Measurements from ENCODE around the gene TMEM140. TPM values are rescaled to one million over a fixed set of nuclear protein-coding genes. Genes with fewer than 3 reads are reported as not detected.

TMEM140 gene
- total RNA-seq, 2 experiments from 2014 or later = 12.6 to 12.7 TPM

DNA sequence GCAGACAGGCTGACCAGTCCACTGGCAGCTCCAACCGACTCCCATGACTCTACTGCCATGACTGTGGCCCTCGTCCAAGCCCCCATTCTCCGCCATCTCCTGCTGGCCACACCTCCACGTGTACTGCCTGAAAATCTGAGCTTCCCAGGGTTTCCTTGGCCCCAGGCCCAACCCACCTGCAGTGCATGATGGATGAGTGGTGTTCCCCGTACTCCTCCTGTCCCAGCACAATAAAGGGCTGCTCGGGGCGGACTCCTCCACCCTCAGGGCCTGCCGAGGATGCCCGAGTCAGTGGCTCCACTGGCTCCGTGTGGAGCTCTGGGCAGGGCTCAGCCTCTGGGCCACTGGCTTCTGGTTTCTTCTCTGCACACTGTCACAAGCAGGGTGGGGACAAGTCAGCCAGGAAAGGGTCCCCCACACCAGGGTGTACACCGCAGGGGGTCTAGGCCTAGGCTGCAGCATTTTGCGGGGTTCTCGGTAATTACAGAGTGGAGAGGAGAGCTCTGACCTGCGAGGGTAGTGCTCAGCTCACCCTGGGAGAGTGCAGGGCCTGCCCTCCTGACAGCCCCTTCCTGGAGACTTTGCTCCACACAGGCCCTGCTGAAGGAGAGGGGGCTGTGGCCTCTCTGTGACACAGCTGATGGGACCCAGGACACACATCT, 48.2 kb downstream of the TMEM140 start:
- Mint-ChIP-seq H3K27me3 (ENCODE audit: low read depth) (no peaks in the 10 kb centered on the region), H3K27ac (no peak overlapping the region), H3K4me3 (no peak overlapping the region), H3K9me3 (ENCODE audit: insufficient read depth) (no peaks in the 10 kb centered on the region), H3K36me3 (ENCODE audit: low read depth) (peaks cover 26% of the 10 kb centered on the region), H3K4me1 (ENCODE audit: low read depth) (no peaks in the 10 kb centered on the region)
- ATAC-seq (no peak), DNase-seq (no peak)
- ChIA-PET POLR2A (no interaction called here), CTCF (no interaction called here)

DNA sequence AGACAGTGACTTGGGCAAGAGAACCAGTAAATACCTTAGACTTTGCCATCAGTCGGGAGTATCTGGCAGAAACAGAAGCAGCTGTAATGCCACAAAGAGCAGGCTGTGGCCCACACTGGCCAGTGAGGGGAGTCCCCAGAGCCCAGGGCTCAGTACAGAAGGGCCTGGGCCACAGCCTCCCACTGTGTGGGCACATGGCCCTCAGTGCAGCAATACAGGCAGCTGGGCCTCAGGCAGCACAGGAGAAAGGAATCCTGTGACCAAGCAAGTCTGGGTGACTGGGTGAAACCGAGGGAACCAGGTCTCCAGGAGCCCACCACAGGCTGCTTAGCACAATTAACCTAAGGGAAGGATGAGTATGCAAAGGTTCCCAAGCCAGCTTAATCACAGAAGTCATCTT, 49.5 kb downstream of the TMEM140 start:
- Mint-ChIP-seq H3K9me3 (ENCODE audit: insufficient read depth) (no peaks in the 10 kb centered on the region), H3K36me3 (ENCODE audit: low read depth) (peaks cover 28% of the 10 kb centered on the region), H3K4me3 (no peak overlapping the region), H3K27ac (no peak overlapping the region), H3K27me3 (ENCODE audit: low read depth) (no peaks in the 10 kb centered on the region), H3K4me1 (ENCODE audit: low read depth) (no peaks in the 10 kb centered on the region)
- CTCF ChIA-PET = no interaction called here
- ATAC-seq (no peak), DNase-seq (no peak)
- POLR2A ChIA-PET = no interaction called here

DNA sequence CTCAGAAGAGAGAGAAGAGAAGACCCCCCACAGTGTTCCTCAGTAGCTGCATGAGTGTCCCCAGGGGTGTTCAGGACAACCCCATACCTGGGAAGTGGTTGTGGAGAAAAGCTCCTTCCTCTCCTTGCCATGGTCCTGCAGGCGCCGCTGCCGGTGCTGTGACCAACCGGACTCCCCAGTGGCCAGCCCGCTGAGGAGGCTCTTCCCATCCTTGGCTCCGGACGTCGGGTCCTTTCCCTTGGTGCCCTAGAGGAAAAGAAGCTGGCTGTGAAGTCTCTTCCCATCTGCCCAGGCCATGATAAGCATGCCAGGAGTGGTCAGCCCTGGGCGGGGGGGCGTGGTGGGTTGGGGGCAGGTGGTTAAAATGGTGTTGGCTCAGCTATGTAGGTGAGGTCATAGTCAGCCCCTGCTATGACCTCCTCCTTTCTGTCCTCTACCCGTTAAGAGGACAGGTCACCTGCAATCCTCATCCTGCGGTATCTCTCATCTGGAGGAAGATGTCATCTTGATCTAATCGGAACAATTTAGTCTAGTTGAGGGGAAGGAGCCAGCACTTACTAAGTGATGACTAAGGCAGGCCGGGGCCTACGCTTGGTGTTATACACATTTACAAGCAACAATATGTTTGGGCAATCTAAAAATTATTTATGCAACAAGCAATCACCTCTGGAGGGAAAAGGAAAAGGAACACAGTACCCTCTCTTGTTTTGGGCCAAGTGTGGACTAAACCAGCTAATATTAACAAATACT, 50.2 kb downstream of the TMEM140 start:
- Mint-ChIP-seq H3K9me3 (ENCODE audit: insufficient read depth) (no peaks in the 10 kb centered on the region), H3K4me3 (no peak overlapping the region), H3K36me3 (ENCODE audit: low read depth) (peaks cover 24% of the 10 kb centered on the region), H3K4me1 (ENCODE audit: low read depth) (no peaks in the 10 kb centered on the region), H3K27ac (no peak overlapping the region), H3K27me3 (ENCODE audit: low read depth) (no peaks in the 10 kb centered on the region)
- ChIA-PET POLR2A (no interaction called here), CTCF (no interaction called here)
- ATAC-seq (no peak), DNase-seq (no peak)

DNA sequence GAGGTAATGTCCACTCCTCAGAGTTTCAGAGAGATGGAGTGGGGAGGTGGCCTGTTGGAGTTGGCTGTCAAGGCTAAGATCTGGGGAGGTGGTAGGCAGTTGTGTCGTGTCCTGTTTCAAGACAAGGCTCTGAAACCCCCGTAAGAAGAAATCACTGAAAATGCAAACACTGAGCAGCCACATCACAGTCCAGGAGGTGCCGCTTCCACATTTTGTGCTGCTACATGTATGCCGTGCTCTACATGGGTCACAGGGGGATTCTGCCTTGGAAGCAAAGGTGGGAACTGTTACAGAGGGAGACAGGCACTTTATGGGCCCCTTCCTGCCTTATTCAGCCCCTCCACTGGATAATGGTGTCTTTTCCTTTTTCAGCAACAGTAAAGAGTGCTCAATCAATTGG, 51.6 kb downstream of the TMEM140 start:
- DNase-seq = no peak
- peaks cover 6% of the 10 kb centered on the region for H3K4me1 Mint-ChIP-seq (ENCODE audit: low read depth)
- POLR2A ChIA-PET = no interaction called here
- no peak overlapping the region for H3K27ac Mint-ChIP-seq
- no peak overlapping the region for H3K4me3 Mint-ChIP-seq
- H3K9me3 Mint-ChIP-seq (ENCODE audit: insufficient read depth) = no peaks in the 10 kb centered on the region
- H3K27me3 Mint-ChIP-seq (ENCODE audit: low read depth) = no peaks in the 10 kb centered on the region
- CTCF ChIA-PET = no interaction called here
- peaks cover 16% of the 10 kb centered on the region for H3K36me3 Mint-ChIP-seq (ENCODE audit: low read depth)
- ATAC-seq = no peak

DNA sequence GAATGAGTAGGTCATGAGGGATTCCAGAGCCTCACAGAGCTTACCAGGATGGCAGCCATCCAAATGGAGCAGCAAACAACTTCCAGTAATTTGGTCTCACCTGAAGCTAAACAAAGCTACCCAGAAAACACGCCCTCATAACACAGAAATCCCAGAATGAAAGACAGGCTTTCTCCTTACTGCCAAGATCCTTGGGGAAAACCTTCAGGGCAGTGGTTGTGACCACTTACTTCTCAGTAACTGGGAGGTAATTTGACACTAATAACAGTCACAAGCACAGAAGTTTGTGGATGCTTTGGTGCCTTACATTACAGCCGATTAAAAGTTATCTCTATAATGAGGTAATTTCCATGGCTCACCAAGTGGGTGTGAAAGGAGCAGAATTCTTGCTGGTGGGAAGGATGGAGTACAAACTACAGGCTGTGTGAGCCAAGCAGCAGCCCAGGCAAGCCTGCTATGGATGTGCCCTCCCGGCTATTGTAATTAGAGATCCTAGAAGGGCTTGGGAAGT, 53.0 kb downstream of the TMEM140 start:
- Mint-ChIP-seq H3K9me3 (ENCODE audit: insufficient read depth) (no peaks in the 10 kb centered on the region), H3K4me3 (no peak overlapping the region), H3K27ac (no peak overlapping the region), H3K36me3 (ENCODE audit: low read depth) (peaks cover 22% of the 10 kb centered on the region), H3K4me1 (ENCODE audit: low read depth) (peaks cover 6% of the 10 kb centered on the region), H3K27me3 (ENCODE audit: low read depth) (no peaks in the 10 kb centered on the region)
- ChIA-PET POLR2A (interaction anchor here (1.1 kb wide), 1 partner anchor 10 kb away, joined by 3 read pairs; the partner anchor contains the start of gene WDR91), CTCF (no interaction called here)
- ATAC-seq = no peak
- no peak for DNase-seq

DNA sequence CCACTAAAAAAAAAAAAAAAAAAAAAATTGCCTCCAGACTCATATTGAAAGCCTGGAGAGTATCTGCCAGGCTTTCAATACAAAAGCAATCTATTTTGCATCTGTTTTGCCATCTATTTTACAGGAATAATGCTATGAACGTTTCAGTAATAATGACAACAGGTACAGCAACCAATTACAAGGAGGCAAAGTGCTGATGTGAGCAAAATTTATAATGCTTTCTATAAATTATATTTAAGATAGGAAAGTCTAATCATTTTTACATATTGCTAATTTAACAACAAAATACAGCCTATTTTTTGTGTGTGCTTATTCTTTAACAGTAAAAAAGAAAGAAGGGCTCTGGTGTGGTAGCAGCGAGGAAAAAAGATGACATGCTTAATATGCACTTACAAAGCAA, 53.5 kb downstream of the TMEM140 start:
- Mint-ChIP-seq H3K9me3 (ENCODE audit: insufficient read depth) (no peaks in the 10 kb centered on the region), H3K27me3 (ENCODE audit: low read depth) (no peaks in the 10 kb centered on the region), H3K27ac (no peak overlapping the region), H3K4me1 (ENCODE audit: low read depth) (peaks cover 6% of the 10 kb centered on the region), H3K36me3 (ENCODE audit: low read depth) (peaks cover 23% of the 10 kb centered on the region), H3K4me3 (no peak overlapping the region)
- ATAC-seq (no peak), DNase-seq (no peak)
- POLR2A ChIA-PET = interaction anchor here (1.1 kb wide), 1 partner anchor 9 kb away, joined by 3 read pairs; the partner anchor contains the start of gene WDR91
- CTCF ChIA-PET = no interaction called here

DNA sequence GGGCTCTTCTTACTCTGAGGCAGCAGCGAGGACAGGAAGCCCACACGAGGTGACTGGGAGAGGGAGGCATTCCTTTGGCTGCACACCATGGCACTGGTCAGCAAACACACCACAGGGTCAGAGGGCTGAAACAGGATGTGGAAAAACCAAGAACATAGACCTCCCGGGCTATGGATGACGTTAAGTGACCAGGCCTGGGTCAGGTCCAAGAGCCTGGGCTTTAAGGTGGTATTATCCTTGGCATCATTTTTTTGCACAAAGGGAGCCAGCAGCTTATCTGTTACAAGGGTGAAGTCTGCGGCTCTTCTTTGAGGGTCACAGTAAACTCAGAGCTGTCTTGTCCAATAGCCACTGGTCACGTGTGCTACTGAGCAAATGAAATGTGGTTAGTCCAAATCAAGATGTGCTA, 56.5 kb downstream of the TMEM140 start:
- H3K4me1 Mint-ChIP-seq (ENCODE audit: low read depth) = peaks cover 13% of the 10 kb centered on the region
- CTCF ChIA-PET = no interaction called here
- POLR2A ChIA-PET = interaction anchor here (0.8 kb wide), 1 partner anchor 10 kb away, joined by 4 read pairs; no protein-coding TSS in a partner anchor
- no peak overlapping the region for H3K27ac Mint-ChIP-seq
- no peaks in the 10 kb centered on the region for H3K9me3 Mint-ChIP-seq (ENCODE audit: insufficient read depth)
- H3K36me3 Mint-ChIP-seq (ENCODE audit: low read depth) = peaks cover 18% of the 10 kb centered on the region
- H3K27me3 Mint-ChIP-seq (ENCODE audit: low read depth) = no peaks in the 10 kb centered on the region
- DNase-seq = no peak
- no peak overlapping the region for H3K4me3 Mint-ChIP-seq
- no peak for ATAC-seq

DNA sequence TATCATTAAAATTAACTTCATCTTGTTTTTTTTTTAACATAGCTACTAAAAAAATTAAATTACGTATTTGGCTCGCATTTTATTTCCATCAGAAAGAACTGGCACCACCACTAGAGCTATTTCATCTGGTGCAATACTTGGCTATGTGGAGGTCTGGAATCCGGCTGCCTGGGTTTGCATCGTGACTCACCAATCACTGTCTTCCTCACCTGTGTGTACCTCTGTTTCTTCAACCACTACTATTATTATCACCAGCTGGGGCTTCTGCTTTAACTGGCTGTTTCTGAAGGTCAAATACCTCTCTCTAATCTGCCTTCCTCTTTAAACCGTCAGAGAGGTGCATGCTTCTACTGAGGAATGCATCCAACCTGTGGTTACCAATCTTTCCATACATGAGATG, 57.0 kb downstream of the TMEM140 start:
- no peak overlapping the region for H3K27ac Mint-ChIP-seq
- H3K4me1 Mint-ChIP-seq (ENCODE audit: low read depth) = peaks cover 13% of the 10 kb centered on the region
- no peak overlapping the region for H3K4me3 Mint-ChIP-seq
- H3K9me3 Mint-ChIP-seq (ENCODE audit: insufficient read depth) = no peaks in the 10 kb centered on the region
- ChIA-PET POLR2A (interaction anchor here (0.8 kb wide), 1 partner anchor 10 kb away, joined by 4 read pairs; no protein-coding TSS in a partner anchor), CTCF (no interaction called here)
- no peaks in the 10 kb centered on the region for H3K27me3 Mint-ChIP-seq (ENCODE audit: low read depth)
- ATAC-seq = no peak
- H3K36me3 Mint-ChIP-seq (ENCODE audit: low read depth) = peaks cover 18% of the 10 kb centered on the region
- no peak for DNase-seq

DNA sequence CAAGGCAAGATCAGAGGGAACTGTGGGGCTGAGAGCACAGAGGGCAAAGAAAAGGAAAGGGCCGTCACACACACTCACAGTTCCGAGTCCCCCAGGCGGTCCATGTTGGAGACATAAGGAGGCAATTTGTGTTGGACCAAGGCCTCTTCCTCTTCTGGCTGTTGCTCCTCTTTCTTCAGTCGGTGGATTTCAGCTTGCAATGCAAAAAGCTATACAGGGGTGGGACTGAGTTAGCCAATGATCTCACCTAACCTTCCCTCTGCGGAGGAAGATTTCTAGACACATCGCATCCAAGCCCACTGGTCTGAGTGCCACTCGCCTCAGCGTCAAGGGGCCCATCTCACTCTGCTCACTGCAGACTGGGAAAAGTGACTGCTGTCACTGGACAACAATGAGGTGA, 58.0 kb downstream of the TMEM140 start:
- Mint-ChIP-seq H3K27ac (no peak overlapping the region), H3K4me3 (no peak overlapping the region), H3K9me3 (ENCODE audit: insufficient read depth) (no peaks in the 10 kb centered on the region), H3K27me3 (ENCODE audit: low read depth) (no peaks in the 10 kb centered on the region), H3K36me3 (ENCODE audit: low read depth) (peaks cover 18% of the 10 kb centered on the region), H3K4me1 (ENCODE audit: low read depth) (peaks cover 20% of the 10 kb centered on the region)
- DNase-seq = no peak
- ATAC-seq = no peak
- CTCF ChIA-PET = interaction anchor here (1.1 kb wide), 1 partner anchor 35 kb away, joined by 4 read pairs; no protein-coding TSS in a partner anchor
- POLR2A ChIA-PET = no interaction called here

DNA sequence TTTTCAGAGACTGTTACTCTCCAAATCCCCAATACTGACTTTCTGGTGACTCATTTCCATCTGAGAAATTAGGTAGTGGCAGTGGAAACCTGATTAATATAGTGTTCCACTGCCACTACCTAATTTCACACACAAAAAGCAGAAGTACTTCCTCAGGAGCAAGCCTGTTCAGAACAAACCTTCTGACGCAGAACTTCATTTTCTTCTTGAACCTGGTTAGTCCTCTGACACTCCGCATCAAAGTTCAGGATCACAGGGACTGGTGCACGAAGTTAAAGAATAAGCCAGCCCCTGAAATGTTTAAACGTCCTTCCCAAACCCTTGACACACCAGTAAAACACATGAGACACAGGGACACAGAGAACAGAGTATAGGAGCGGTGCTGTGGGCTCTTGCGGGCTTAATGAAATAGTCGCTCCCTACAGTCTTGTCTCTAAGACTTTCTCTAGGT, 59.1 kb downstream of the TMEM140 start:
- peaks cover 13% of the 10 kb centered on the region for H3K36me3 Mint-ChIP-seq (ENCODE audit: low read depth)
- no peak overlapping the region for H3K27ac Mint-ChIP-seq
- DNase-seq (no peak), ATAC-seq (no peak)
- peaks cover 23% of the 10 kb centered on the region for H3K4me1 Mint-ChIP-seq (ENCODE audit: low read depth)
- ChIA-PET CTCF (interaction anchor here (0.8 kb wide), 1 partner anchor 329 kb away, joined by 3 read pairs; no protein-coding TSS in a partner anchor), POLR2A (no interaction called here)
- no peak overlapping the region for H3K4me3 Mint-ChIP-seq
- no peaks in the 10 kb centered on the region for H3K9me3 Mint-ChIP-seq (ENCODE audit: insufficient read depth)
- no peaks in the 10 kb centered on the region for H3K27me3 Mint-ChIP-seq (ENCODE audit: low read depth)

DNA sequence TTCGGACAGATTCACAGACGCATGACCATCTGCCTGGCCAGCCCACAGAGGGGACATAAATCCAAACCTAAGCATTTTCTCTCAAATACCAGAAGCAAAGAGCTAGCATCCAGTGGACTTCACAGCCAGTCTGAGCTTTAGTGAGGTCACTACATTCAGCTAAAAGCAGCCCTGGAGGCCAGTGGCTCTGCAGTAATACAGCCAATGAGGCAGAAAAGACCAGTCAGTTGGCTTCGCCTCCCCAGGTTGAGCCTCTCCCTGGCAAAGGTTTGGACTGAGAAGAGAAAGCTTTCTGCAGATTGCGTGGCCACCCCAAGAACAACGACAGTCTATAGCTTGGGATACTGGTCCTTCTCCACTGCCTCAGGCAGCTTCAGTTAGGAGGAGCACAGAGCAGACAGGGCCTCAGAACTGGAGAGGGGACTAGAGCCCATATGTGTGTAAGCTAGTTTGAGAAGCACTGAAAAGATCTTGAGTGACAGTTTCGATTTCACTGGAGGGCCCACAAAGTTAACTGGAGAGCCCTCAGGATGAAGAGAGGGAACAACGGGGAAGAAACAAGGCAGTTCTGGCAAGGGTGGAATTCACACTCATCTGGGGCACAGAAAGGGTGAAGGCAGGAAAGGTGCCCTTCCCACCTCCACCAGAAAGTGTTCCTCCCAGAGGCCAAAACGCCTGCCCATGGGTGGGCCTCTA, 59.7 kb downstream of the TMEM140 start:
- DNase-seq (no peak), ATAC-seq (no peak)
- no peaks in the 10 kb centered on the region for H3K9me3 Mint-ChIP-seq (ENCODE audit: insufficient read depth)
- ChIA-PET CTCF (interaction anchor here (1.3 kb wide), 1 partner anchor 222 kb away, joined by 6 read pairs; the partner anchor contains the start of gene AGBL3), POLR2A (no interaction called here)
- no peak overlapping the region for H3K4me3 Mint-ChIP-seq
- no peaks in the 10 kb centered on the region for H3K27me3 Mint-ChIP-seq (ENCODE audit: low read depth)
- H3K4me1 Mint-ChIP-seq (ENCODE audit: low read depth) = peaks cover 24% of the 10 kb centered on the region
- peaks cover 12% of the 10 kb centered on the region for H3K36me3 Mint-ChIP-seq (ENCODE audit: low read depth)
- H3K27ac Mint-ChIP-seq = peak overlapping the region; percentile 28

Data from activated CD8-positive, alpha-beta T cell treated with anti-CD3 and anti-CD28 coated beads, Interleukin-2, amount 10 ng/mL, durations not matched to agents 7 days and 5 days (primary cell).